GM19452 (cell line): ENCODE results near the gene KLLN.
A peak's percentile ranks its signal among the peaks of the same experiment; 100 is the strongest.
"Not testable (repeated sequence)": the region's sequence is repeated elsewhere in the genome, so short reads cannot be mapped to it uniquely, and the experiment has no call there.

Experiments used
- ATAC-seq: cut with Tn5 transposase; IDR thresholded peaks from one replicate; pipeline ENCODE4 v1.9.1; 2021; ENCODE audit not compliant: unreplicated experiment

KLLN gene, protein sequence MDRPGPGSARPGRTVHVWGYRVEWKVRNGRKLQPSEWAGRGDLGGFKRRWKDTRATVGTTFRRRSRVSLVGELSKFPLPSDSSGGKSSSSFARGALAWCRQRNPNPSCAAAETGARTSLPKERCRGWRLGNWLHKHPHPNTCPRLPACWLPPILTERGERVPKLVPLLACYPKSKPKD

GRCh38 chr10:87863053-87863943, at the start of gene KLLN, which contains the start of gene PTEN:
KLLN (minus strand) TSS chr10:87863533; CDS start chr10:87862487, 1,046 bp downstream.
PTEN (plus strand) TSS chr10:87863625; CDS start chr10:87864470, 845 bp downstream.
- peak; percentile 38 for ATAC-seq

GRCh38 chr10:87903396-87903795, 40.1 kb upstream of the KLLN start:
- ATAC-seq: not testable (repeated sequence)

GRCh38 chr10:87897957-87898356, 34.6 kb upstream of the KLLN start:
- not testable (repeated sequence) for ATAC-seq

DNA sequence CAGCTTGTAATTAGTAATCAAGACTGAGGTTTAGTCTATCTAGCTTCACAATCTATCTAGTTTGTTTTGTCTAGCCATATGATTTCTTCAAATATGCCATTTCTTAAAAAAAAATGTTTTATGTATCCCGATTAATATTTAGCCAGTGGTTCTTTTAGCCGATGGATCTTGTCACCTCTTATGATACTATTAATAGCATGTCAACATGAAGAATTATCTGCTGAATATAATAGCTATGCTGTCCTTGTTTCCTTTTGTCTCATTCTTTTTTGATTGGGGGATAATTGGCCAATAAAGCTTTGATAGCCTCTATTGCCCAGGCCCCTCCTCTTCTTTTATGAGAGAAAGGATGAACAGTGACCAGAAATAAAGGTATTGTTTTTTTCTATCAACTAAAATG, 32.9 kb upstream of the KLLN start:
- ATAC-seq: no peak

GRCh38 chr10:87895430-87895829, 32.1 kb upstream of the KLLN start:
- ATAC-seq: no peak

DNA sequence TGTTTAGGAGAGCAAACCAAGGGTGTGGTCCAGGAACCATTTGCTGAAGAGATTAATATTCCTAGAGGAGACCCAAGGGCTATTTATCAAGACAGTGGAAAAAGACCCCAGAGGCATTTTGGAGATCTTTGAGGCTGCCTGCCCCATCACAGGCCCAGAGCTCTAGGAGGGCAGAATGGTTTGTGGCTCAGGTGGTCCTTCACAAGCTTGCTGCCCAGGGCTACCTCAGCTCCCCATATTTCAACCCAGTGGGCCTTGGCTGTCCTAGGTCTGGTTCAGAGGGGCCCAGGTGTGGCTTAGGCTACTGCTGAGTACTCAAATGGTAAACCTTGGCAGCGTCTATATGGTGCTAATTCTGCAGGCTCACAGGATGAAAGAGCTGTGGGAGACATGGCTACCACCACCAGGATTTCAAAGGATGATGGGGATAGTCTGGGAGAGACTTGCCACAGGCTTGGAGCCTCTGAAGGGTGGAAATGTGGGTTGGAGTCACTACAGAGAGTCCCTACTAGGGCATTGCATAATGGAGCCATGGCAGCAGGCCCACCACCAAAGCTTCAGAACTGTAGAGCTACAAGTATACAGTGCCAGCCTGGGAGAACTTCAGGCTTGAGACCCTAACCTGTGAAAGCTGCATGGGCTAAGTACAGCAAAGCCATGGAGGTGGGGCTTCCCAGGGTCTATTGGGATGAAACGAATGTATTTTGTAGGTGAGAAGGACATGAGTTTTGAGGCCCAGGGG, 24.4 kb upstream of the KLLN start:
- ATAC-seq: no peak

DNA sequence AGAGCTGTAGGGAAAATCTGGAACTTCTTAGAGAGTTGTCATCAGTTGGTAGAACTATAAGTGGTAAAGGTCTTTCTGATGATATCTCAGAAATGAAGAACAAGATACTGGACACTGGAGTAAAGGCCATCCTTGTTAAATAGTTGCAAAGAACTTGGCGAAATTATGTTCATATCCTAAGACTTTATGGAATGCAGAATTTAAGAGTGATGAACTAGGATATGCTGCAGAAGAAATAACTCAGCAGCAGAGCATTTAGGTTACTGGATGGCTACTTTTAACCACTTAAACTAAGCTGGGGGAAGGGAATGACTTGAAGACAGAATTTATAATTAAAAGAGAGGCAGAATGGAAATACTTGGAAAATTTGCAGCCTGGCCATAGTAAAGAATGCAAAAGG, 23.8 kb upstream of the KLLN start:
- no peak for ATAC-seq

DNA sequence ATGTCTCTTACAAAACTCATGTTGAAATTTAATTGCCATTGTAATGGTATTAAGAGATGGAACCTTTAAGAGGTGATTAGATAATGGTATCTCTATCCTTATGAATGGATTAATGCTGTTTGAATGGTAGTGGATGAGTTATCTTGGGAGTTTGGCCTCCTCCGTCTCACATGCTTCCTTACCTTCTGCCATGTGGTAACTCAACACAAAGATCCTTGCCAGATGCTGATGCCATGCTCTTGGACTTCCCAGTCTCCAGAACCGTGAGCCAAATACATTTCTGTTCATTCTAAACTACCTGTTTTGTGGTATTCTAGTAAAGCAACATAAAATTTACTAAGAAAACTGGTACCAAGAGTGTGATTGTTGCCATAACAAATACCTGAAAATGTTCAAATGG, 23.3 kb upstream of the KLLN start:
- ATAC-seq: no peak

DNA sequence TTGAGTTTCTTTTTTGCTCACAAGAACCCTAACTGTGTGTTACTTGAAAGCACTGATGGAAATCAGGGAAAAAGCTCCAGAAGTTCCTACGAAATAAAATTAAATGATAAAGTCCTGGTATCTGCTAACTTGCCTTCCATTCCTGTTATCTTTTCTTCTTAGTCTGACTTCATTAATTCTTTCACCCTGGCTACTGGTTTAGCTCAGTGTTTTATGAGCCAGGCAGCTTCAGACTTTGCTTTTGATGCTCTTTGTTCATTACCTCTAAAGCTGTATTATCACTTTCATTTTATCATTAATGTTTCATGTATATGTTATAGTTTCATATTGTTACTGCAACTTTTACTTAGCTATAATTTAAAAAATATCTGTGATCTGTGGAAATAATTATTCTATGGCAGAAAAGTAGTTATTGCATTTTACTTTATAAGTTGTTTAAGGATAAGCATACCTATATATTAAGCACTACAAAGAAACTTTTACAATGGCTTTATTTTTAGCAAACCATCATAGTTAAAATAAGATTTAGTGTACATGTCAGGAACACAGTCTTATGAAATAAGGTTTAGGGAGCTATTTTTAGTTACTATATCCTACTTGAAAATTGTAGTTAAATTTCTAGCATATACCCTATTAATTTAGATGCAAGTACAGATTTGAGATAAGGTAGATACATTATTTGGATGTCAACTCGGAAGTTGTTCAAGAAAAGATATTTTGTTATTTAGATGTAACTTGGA, 19.4 kb upstream of the KLLN start:
- ATAC-seq: no peak

- not testable (repeated sequence) for ATAC-seq
Measured at GRCh38 chr10:87881373-87882059, 18.2 kb upstream of the KLLN start.

DNA sequence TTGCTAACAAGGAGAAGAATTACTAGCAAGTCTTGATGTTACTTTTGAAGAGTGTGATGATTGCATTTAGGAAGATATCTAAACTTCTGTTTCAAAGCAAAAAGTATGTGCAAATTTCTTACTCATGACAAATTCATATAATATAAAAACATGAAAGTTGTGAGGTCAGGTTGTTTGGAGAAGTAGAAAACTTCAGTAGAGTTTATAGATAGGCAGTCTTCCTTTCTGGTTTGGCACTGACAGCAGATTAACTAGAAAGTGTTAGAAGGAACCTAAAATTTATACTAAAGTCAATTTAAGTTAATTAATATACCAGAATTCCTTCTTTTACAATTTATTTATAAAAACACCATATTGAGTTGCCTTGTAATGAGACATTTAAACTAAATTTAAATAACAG, 17.0 kb upstream of the KLLN start:
- ATAC-seq: no peak

DNA sequence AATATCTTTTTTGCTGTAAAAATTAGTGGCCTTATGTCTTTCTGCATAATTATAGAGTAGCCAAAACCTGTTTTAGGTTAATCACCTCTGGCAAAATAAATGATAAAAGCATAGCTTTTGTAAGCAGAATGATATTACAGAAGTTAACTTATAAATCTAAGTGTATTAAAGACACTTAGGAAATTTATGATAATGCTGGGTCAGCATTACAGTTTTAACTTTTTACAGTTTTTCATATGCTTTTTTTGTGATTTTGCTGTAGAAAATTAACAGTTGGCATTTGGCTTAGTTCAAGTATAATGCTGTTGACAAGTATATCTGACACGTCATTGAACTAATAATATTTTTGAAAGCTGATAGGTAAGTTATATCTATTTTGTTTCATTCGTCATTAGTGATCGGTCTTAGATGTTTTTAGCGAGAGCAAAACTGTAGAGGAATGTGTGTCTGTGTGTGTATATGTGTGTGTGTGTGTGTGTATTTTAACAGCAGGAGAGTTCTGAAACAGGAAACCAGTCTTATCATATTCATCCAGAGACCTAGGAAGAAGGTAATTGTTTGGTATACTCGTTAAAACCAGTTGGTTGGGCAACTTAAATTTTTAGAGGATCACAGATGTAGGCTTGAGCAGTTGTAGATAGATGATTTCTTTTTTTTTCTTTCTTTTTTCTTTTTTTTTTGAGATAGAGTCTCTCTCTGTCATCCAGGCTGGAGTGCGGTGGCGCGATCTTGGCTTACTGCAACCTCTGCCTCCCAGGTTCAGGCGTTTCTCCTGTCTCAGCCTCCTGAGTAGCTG, 15.5 kb upstream of the KLLN start:
- ATAC-seq: no peak

DNA sequence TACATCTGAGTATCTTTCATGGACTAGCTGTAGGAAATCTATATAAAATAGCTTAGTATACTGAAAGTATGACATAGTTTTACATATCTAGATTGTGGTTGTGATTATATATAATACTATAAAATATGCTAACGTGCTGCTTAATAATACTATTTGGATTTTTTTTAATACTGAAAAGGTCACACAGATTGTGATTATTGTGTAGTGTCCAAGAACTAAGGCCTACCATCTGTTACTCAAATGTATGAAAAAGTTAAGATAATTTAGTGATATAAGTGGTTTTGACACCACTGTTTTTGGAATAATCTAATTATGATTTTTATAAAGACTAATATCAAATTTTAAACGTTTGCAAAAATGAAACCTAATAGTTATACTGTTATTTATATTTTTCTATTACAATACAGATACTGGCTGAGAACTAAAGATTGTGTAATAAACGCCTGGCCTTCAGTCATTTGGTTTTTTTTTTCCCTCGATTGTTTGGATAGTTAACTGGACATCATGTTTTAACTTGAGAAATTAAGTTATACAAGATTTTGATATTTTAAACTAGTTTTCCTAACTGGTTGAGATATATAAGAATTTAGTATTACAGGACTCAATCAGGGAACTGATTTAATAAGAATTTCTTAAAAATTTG, 12.7 kb upstream of the KLLN start:
- no peak for ATAC-seq

DNA sequence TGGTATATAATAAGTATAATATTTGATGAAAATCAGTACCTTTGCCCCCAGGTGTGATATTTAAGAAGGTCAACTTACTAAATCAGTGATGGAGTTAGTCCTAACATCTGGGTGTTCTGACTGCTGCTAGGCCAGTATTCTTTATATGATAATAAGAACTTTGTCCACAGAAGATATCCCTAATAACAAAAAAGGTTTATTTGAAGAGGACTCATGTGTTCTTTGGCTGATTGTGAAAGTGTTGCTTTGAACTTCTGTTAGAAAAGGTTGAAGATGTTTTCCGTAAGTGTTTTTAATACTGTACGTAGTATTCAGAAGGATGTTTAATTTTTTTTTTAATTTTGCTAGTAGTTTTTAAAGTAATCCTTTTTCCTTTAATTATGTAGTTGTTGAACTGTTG, 10.3 kb upstream of the KLLN start:
- no peak for ATAC-seq

- no peak for ATAC-seq
Measured at GRCh38 chr10:87872828-87873227, 9.5 kb upstream of the KLLN start.

DNA sequence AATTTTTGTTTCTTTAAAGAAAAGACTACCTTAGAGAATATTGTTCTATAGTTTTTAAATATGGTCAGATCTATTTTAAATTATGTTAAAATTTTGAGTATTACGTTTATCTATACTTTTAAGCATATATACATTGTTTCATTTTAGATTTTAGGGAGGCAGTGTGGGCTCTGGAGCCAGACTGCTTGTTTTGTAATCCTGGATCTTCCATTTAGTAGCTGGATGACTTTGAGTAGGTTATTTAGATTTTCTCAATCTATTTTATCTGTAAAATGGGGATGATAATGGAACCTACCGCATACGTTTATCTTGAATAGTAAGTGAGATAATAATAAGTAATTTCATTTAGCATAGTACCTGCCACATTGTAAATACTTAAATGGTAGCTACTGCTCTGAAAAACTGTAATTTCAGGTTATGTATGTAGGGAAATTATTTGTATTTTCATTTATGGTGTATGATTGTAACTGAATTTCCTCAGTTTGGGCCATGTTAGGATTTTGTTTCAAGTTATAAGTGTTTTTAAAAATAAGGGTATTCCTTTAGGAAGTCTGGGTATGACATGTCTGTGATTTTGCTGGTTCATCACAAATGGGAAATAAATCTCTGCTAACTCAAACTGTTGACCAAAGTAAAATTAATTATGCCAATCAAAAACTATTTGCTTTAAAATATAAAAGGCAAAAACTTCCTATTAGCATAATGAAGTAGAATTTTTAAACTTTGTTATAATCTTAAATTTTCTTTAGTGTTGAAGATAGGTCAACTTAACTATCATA, 6.6 kb upstream of the KLLN start:
- ATAC-seq: no peak

GRCh38 chr10:87869139-87869538, 5.8 kb upstream of the KLLN start:
- not testable (repeated sequence) for ATAC-seq

GRCh38 chr10:87868277-87868676, 4.9 kb upstream of the KLLN start:
- ATAC-seq: no peak
